Measurements from ENCODE around the gene CEP126. TPM values are rescaled to one million over a fixed set of nuclear protein-coding genes. Genes with fewer than 3 reads are reported as not detected.

CEP126 gene
- total and polyA plus RNA-seq, 2 donors (not counting 3 experiments of a cell fraction or from before 2014, with no cell fraction given): 3.6 to 9.1 TPM

DNA sequence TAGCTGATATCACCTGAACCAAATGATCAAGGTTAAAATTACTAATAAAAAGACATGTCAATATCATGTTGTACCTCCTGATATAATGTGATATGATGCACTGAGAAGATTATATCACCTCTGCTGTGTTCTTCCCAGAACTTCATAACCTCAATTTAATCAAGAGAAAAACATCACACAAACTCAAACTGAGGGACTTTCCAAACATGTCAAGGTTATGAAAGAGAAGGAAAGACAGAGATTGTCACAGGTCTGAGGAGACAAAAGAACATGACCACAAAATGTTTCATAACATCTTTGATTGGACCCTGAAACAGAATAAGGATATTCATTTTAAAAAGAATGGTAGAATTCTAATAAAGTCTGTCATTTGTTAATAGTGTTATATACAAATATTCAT is 89.4 kb downstream of the CEP126 start:
- intact Hi-C loops (cut with micrococcal nuclease): no loop called here
- no peak overlapping the region for H3K9ac ChIP-seq (replicated peaks; ENCODE audit: extremely low read depth, insufficient read depth, low read length)

More for the DNA sequence above, 89.4 kb downstream of the CEP126 start:
- no peaks in the 10 kb centered on the region for H3K36me3 ChIP-seq (ENCODE audit: control insufficient read depth in 2 of 2, extremely low read depth in 1 of 2, insufficient read depth in 2 of 2, low read length in 2 of 2)
- no peak overlapping the region for H3K27ac ChIP-seq (ENCODE audit: insufficient read depth, low read depth, low read length)
- peaks cover 4% of the 10 kb centered on the region for H3K4me1 ChIP-seq (ENCODE audit: control insufficient read depth, extremely low read depth, insufficient read depth, low read length)
- DNase-seq (ENCODE audit: low read depth, low spot score): no peak
- ChIA-PET POLR2A (no interaction called here), CTCF (interaction anchor here (16.0 kb wide), 1 partner anchor 141 kb away, joined by 621 read pairs; no protein-coding TSS in a partner anchor)
- no peaks in the 10 kb centered on the region for H3K9me1 ChIP-seq (replicated peaks; ENCODE audit: control insufficient read depth, extremely low read depth, insufficient read depth, low read length)
- H3K79me2 ChIP-seq (ENCODE audit: control insufficient read depth, insufficient read depth, low read length): no peaks in the 10 kb centered on the region
- BruUV-seq (replicated peaks): no TSS peak
- no peak for FAIRE-seq
- no peaks in the 10 kb centered on the region for H4K20me1 ChIP-seq (replicated peaks; ENCODE audit: control insufficient read depth, extremely low read depth, insufficient read depth, low read length)
- no peaks in the 10 kb centered on the region for H3K9me3 ChIP-seq (replicated peaks; ENCODE audit: control insufficient read depth, insufficient read depth, low read length)
- H3K4me3 ChIP-seq (replicated peaks in 1 of 3; ENCODE audit: insufficient read depth in 1 of 3, low read depth in 1 of 3, low read length in 3 of 3): no peak overlapping the region
- H2AFZ ChIP-seq (ENCODE audit: low read depth, low read length): no peak overlapping the region
- dilution Hi-C loops (cut with MboI; ENCODE audit: extremely low pct_ligation_motif_present, low sequenced_read_pairs): no loop called here
- TF ChIP-seq JUN (IDR thresholded peaks at IDR 0.05; ENCODE audit: borderline replicate concordance, insufficient read depth, insufficient read length, low read depth): no peak
- TF ChIP-seq POLR2AphosphoS5 (IDR thresholded peaks at IDR 0.05; ENCODE audit: insufficient read depth, low read depth, low read length): no peak
- TF ChIP-seq, protein P1, sequence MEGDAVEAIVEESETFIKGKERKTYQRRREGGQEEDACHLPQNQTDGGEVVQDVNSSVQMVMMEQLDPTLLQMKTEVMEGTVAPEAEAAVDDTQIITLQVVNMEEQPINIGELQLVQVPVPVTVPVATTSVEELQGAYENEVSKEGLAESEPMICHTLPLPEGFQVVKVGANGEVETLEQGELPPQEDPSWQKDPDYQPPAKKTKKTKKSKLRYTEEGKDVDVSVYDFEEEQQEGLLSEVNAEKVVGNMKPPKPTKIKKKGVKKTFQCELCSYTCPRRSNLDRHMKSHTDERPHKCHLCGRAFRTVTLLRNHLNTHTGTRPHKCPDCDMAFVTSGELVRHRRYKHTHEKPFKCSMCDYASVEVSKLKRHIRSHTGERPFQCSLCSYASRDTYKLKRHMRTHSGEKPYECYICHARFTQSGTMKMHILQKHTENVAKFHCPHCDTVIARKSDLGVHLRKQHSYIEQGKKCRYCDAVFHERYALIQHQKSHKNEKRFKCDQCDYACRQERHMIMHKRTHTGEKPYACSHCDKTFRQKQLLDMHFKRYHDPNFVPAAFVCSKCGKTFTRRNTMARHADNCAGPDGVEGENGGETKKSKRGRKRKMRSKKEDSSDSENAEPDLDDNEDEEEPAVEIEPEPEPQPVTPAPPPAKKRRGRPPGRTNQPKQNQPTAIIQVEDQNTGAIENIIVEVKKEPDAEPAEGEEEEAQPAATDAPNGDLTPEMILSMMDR (IDR thresholded peaks at IDR 0.05; ENCODE audit: extremely low read depth in 1 of 2, insufficient read depth in 1 of 2, low read depth in 1 of 2, low read length in 2 of 2): no peak
- no peak for TF ChIP-seq MYC (IDR thresholded peaks at IDR 0.05; ENCODE audit: low read depth, low read length)
- TF ChIP-seq EZH2 (IDR thresholded peaks at IDR 0.05; ENCODE audit: borderline replicate concordance, low read depth, low read length, severe bottlenecking): no peak
- no peak for TF ChIP-seq POLR2A (IDR thresholded peaks at IDR 0.05; ENCODE audit: low read depth, low read length)
- TF ChIP-seq, protein P2, sequence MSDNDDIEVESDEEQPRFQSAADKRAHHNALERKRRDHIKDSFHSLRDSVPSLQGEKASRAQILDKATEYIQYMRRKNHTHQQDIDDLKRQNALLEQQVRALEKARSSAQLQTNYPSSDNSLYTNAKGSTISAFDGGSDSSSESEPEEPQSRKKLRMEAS (IDR thresholded peaks at IDR 0.05; ENCODE audit: insufficient read depth, insufficient read length): no peak
- no peak for TF ChIP-seq GATA2 (IDR thresholded peaks at IDR 0.05; ENCODE audit: insufficient read depth, insufficient read length, low read depth, low read length)
- TF ChIP-seq FOS (IDR thresholded peaks at IDR 0.05; ENCODE audit: borderline replicate concordance, insufficient read depth, low read length): no peak
- no peak overlapping the region for H3K4me2 ChIP-seq (ENCODE audit: insufficient read depth, low read length)
- H3K27me3 ChIP-seq (ENCODE audit: control insufficient read depth in 2 of 2, insufficient read depth in 2 of 2, low read length in 2 of 2): no peaks in the 10 kb centered on the region
